Dedifferentiated amniotic fluid mesenchymal stem cell (primary cell): Measurements from ENCODE around the gene ABHD16A.
A peak's percentile ranks its signal among the peaks of the same experiment; 100 is the strongest.

ENCODE experiments used
- DNase-seq: peaks from one replicate; pipeline ENCODE4 v3.0.0-alpha.2; 2016; ENCODE audit errors: extremely low spot score

The ABHD16A gene

DNA sequence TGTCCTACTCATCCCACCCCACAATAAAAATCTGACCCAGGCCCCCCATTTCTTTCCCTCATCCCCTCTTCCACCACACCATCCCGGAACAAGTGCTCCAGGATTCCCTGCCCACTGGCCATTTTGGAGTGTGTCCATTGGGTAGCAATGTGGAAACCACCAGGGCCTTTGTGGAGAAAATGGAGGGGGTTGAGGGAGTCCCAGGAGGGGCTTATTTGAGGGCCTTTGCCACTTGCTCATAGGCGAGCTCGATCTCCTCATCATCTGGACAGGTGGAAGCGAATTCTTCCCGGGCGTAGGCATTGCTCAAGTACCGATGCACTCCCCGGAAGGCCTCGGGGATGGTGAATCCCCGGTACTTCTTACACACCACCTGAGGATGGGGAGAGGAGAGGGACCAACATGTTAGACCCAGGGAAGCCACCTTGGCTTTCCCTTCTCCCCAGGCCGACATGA lies 27.5 kb upstream of the ABHD16A start:
- no peak for DNase-seq

DNA sequence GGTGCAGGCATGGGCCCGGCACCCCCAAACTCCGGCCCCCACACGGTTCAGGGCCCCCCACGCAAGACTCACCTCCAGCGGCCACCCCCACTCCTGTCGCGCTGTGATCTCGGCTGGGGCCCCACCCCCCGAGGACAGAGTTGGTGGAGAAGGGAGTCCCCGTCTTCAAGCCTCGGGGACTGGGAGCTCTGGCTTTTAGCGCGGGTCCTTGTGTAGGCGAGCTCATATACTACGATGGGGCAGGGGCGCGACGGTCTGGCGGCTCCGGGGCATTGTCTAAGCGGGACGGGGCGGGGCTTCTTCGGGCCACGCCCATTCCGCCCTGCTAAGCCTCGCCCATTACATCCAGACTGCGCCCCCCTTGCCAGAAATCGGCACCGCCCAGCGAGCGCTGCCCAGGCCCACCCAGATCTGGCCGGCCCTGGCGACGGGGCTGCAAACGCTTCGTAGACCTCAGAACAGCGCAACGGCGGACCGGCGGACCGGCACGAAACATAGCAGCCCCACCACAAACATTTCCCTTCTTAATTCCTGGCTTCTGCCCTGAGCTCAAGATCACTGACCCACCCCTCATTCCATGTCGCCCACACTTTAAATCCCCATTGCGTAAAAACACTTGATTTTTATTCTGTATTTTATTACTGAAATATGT lies 27.0 kb upstream of the ABHD16A start:
- peak; percentile 78 for DNase-seq

DNA sequence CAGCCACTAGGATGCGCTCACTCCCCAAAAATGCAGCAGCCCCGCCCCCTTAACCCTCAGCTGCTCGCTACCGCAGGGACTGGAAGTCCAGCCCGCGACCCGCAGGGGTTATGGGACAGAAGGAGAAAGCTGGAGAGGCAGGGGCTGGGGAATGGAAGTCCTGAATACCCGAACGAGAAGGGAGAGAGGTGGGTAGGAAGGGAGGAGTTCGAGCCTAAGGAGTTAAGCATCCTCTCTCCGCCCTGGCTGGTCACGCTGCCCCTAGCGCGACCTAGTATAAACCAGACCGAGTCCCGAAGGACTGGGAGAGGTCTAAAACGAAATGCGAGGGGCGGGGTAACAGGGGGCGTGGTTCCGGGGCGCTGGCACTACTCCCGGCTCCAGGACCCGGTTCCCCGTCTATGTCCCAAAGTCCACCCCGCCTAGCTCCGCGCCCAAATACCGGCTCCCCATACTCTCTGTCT lies 26.4 kb upstream of the ABHD16A start:
- peak; percentile 84 for DNase-seq

DNA sequence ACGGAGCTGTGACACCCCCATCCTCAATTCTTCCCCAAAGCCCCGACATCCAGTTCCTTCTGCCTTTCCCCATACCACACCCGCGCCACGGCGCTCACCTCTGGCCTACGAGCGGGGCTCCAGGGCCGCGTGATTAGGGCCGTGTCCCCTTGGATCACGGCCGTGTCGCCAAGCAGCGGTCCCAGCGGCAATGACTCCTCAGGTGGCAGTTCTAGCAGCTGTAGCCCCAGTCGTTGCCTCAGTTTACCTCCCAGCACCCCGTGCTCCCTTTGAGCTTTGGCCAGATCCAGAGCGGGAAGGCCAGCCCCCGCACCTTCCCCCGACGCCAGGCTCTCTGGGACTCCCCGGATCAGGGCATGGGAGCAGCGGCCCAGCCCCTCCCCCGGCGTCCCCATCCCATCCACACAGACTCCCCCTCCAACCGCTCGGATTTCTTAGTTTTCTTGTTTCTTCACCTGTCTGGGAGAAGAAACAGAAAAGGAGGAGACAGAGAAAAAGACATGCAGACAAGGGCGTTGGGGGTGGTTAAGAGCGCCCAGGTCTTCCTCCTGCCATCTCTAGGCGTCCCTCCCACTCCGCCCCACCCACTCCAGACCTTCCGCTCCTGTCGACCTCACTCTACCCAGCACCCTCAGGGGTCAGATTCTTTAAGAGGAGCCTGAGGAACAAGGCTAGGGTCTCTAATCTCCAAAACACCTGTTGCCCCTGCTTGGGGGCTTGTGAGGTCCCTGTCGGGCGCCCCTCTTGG lies 25.8 kb upstream of the ABHD16A start, which contains the start of gene DDAH2:
TSS of gene DDAH2 (minus strand) at position 533 of the 748 bp plus-strand sequence. CDS start at position 395, 138 bp downstream.
- no peak for DNase-seq

DNA sequence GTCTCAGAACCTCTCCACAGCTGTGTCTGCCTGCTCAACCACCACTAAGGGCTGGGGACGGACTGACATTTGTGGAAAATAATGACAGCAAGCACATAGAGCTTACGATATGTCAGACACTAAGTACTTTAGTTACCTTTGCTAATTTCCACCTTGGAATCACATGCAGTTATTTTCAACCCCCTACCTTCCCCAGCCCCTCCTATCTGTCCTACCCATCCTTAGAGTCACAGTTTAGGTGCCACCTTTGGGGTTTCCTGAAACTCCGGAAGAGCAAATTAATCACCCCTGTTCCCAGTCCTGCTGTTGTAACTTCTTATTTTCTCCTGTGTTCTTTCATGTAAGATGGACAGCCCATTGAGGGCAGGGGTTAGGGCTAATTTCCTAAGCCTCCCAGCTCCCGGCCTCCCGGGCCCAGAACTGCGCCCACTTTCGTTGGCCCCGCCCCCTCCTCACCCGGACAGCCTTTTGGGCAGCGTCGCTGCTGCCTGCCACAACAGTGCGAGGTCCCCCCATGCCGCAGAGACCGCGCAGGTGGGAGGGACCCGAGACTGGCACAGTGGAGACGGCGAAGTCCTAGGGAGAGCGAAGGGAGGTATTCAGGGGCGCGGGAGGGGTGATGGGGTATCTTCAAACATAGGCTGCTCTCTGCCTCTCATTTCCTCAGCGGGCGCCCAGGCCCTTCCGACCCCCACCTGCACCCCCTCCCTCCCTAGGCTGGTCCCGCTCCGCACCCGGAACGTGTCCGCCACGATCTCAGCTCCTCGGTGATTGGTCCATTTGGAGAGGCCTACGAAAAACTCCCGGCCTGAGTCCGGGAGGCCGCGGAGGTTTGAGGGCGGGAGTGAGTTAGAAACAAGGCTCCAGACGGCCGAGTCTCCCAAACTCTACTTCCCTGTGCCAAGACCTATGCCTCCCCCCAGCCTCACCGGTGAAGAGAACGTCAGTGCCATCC lies 24.9 kb upstream of the ABHD16A start:
- DNase-seq: no peak

DNA sequence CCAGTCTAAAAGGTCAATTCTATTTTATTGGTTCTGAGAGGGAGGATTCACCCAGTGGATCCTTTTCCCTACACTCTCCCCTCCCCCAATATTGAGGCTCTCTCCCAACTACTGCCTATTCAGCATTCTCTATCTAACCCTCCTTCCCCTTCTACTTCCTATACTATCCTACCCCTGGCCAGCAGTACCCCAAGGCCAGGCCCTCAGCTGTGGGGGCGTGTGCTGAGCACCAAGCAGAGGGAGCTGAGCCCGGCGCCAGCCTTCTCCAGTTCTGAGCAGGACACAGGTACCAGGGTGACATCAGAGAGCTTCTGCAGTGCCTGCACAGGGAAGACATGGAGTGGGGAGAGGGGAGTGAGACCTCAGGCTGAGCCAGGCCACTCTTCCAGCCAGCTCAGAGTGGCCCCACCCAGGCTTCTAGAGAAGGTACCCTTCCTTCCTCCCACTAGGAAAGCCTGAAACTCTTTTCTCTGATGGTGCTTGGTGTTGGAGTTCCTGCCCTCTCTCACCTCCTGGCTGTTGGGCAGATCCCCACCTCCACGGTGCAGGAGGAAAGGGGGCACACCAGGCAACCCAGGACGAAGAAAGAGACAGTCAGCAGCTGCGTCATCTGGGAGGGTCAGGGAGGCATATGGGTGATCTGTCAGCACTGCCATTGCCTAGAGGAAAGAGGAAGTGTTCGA lies 24.1 kb upstream of the ABHD16A start:
- no peak for DNase-seq

DNA sequence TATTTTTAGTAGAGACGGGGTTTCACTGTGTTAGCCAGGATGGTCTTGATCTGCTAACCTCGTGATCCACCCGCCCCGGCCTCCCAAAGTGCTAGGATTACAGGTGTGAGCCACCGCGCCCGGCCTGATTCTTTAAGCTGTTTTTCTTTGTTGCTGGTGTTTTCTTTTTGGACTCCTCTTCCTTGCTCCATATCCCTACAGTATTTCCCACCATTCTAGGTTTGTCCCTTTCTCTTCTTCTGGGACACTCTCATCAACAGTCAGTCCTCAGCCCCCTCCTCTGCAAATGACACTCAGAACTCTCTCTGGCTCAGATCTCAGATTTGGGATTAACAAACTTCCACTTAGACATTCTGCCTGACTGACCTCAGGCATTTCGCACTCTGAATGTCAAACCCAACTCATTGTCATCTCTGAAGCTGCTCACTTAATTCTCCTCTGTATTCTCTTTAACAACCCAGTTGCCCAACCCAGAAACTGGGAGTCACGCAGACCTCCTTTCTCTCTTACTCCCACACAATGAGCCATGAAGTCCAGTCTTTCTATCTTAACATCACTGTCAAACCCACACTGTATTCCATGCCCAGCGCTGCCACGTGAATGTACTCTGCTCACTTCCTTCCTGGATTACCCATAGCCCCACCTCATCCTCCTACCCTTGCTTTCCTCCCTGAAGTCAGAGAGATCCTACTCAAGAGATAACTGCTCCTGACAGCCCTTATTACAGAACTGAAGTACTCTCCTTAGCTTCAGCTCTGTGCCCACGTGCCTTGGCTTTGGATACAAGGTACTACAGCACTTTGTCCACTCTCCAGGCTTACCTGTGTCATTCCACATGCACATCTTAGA lies 22.6 kb upstream of the ABHD16A start:
- DNase-seq: no peak

DNA sequence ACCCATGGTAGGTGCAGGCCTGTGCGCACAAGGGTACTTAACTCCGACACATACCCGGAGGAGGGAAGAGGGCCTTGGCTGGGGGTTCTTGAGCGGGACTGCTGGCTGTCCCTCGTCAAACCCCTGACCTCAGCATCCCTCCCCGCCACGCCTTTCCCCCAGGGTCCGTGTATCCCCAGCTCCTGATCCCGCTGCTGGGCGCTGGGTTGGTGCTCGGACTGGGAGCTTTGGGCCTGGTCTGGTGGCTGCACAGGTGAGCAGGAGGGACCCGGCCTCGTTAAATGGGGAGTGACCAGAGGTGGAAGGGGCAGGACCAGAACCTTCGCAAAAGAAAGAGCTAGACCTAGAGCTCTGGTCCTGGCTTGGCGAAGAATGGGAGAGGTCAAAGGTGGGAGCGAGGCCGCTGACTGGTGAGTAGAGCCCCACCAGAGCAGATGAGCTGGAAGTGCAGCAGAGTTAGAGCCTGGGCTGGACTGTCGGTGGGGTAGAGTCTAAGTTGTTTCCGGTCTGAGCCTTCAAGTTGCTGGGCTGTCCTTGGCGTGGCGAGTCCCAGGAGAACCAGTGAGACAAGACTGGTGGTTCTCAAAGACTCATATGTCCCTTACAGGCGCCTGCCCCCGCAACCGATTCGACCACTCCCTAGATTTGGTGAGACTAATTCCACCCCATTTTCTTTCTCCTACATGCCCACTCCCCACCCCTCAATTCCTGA lies 21.0 kb upstream of the ABHD16A start:
- no peak for DNase-seq

DNA sequence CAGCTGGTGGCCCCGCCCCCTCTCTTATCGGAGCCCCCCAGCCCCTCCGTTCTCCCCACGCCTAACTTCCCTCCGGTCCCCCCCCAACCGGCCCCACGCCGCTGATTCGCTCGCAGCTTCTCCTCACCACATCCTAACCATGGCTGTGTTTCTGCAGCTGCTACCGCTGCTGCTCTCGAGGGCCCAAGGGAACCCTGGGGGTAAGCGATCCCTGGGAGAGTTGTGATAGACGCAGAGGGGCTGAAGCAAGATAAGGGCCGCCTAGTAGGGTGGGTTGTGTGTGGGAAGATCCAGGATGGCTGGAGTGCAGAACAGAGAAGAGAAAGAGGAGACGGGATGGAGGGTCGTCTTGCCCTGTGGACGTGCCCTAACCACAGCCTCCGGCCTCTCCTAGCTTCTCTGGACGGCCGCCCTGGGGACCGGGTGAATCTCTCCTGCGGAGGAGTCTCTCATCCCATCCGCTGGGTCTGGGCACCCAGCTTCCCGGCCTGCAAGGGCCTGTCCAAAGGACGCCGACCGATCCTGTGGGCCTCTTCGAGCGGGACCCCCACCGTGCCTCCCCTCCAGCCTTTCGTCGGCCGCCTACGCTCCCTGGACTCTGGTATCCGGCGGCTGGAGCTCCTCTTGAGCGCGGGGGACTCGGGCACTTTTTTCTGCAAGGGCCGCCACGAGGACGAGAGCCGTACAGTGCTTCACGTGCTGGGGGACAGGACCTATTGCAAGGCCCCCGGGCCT lies 20.3 kb upstream of the ABHD16A start, which contains the start of gene MPIG6B:
TSS of gene MPIG6B (plus strand) at position 129 of the 735 bp plus-strand sequence. CDS start at position 140, 11 bp downstream.
- DNase-seq: no peak

DNA sequence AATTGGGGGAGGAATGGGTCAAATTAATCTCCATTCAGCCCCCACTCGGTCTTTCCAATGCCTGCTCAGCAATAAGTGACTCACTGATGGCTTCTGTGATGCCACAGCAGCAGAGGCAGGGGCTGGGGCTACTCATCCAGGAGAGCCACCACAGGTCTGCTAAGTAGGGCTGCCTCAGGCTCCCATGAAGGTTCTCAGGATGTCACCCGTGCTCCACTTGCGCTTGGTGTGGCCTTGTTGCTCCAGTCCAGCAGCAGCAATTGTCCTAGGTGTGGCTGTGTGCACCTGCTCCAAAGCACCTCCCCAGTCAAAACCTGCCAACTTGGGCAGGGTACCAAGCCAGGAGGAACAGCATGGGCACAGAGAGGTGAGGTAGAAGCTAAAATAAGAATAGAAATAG lies 19.0 kb upstream of the ABHD16A start:
- no peak for DNase-seq

DNA sequence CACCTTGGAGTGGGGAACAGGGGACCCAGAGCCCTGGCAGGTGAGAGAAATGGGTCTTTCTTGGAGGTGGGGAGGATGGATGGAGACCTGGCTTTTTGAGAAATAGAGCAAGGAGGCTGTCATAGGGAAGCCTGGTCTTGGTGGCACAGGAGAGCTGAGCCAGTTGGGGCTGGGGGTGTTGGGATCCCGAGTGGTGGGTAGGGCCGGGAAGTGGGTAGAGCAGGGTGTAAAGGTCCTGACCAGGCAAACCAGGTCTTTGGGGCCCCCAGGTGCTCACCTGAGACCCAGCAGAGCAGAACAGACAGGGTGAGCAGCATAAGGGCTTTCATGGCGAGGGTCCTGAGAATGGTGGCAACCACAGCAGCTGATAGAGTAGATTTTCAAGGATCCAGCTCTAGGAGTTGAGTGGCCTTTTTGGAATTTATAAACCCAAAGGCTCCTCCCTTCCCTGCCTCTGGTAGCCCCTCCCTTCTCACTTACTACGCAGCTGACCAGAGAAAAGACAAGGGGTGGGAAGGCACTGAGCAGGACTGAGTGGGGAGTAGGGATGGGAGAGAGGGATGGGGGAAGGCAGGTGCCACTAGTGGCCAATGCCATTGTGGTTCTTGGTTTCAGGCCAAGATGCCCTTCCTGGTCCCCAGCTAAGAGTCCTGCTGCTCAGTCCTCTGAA lies 18.4 kb upstream of the ABHD16A start, which contains the start of gene LY6G6C:
TSS of gene LY6G6C (minus strand) at position 396 of the 670 bp plus-strand sequence. CDS start at position 329, 67 bp downstream.
- DNase-seq: no peak

DNA sequence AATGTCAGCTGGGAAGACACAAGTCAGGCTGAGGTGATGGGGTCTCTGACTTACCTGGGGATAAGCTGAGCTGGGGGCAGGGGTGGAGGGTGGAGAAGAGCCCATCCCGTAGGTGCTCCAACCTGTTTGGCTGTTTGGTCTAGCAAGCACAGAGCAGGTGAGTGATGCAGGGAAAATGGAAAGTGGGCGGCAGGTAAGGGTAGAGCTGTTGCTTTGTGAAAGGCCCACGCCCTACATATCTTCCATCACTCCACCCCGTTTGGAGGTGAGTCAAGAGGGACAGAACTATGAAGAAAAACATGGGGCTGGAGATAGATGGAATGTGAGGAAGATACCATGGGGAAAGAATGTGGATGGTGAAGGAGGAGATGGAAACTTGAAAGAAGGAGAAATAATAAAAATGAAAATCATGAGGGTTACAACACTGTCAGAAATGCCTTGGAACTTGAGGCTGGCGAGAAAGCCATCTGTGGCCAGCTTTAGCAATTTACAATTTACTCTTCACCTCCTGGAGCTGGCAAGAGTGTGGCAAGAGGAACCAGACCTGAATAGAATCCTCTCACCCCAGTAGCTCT lies 17.2 kb upstream of the ABHD16A start:
- DNase-seq: no peak

DNA sequence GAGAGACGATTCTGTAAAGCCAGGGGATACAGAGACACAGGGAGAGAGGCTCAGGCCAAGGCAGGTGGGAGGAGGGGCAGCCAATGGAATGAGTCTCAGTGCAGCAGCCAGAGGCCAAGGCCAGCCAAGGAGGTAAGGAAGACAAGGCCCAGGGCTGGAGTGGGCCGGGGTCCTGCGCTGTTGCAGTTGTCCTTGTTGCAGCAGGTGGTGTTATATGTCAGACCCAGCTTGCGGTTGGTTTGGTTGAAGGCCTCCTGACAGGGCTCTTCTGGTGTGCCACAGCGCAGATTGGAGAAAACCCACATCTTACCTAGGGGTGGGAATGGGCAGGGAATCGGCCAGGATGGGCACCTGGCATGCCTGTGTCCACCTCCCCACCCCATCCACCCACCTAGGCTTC lies 15.9 kb upstream of the ABHD16A start:
- no peak for DNase-seq

DNA sequence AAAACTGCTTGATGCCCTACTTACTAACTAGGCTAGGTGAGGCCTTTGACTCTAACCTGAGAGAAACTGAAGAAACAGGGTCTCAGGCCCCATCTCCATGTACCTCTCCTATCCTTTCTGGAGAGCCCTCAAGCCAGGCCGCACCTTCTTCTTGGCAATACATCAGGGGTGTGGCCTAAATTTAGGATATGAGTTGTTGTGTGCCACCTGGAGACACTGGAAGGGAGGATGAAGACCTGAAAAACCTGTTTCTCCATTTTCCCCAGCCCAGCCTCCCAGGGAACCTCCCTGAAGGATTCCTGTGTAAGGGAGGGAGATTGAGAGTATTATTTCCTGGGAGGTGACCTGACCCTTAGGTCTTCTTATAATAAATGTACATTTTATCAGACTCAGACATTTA lies 15.1 kb upstream of the ABHD16A start:
- DNase-seq: no peak

DNA sequence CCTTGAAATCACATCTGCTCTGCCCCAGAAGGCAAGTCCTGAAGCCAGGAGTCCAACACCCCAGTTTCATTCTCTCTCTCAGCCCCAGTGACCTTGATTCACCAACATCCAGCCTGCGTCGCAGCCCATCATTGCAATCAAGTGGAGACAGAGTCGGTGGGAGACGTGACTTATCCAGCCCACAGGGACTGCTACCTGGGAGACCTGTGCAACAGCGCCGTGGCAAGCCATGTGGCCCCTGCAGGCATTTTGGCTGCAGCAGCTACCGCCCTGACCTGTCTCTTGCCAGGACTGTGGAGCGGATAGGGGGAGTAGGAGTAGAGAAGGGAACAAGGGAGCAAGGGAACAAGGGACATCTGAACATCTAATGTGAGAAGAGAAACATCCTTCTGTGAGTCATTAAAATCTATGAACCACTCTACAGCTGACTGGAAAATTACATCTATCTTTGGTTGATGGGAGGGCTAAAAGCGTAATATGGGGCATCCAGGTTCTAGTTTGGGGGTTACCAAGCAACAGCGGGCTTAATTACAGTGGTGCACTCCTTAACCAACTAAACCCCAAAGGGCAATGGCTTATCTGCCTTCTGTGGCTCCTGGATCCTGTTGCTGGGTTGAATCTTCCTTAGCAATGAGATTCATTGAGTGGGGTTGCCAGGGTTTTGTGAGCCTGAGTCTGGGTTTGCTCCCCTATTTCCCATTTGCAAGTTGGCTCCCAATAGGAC lies 14.5 kb upstream of the ABHD16A start:
- DNase-seq: no peak

DNA sequence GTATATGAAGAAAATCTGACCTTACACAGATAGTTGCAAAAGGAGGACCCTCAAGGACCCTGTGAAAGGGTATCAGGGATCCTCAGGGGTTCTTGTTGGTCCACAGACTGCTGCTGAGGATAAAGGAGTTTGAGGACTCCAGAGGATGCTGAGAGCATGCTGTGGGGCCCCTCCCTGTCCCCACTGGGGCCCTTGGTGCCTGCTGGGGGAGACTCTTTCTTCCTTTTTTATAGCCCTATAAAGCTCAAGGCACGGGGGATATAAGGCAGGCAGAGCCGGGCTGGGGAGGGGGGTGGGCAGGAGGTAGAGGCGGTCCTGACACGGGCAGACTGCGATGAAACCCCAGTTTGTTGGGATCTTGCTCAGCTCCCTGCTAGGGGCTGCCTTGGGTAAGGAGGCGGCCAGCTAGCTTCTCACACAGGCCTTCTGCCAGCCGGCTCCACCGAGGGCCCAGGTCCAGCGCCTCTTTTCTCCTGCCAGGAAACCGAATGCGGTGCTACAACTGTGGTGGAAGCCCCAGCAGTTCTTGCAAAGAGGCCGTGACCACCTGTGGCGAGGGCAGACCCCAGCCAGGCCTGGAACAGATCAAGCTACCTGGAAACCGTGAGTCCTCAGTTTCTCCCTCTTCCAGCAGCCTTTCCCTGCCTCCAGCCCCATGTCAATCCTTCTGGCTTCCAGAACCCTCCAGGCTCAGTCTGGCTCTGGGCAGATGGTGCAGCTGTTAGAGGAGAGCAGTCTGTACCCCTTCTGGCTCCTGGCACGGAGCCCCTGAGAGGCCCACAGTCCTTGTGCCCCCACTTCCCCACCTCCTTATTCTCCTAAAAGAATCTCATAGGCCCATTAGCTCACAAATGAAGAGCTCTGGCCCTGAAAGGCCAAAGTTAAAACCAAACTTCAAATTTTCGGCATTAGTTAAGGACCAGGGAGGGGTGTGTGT lies 12.2 kb upstream of the ABHD16A start, which contains the start of gene LY6G6D:
TSS of gene LY6G6D (plus strand) at position 327 of the 937 bp plus-strand sequence. CDS start at position 335, 8 bp downstream.
- DNase-seq: no peak
